NCI-H524 treated with DMSO at 0.1 percent for 48 hours (cell line): ENCODE data around the gene ZNF385B.

Experiments
- DNase-seq: peaks from one replicate; lab custom pipeline; 2025; lab: John Stamatoyannopoulos, UW

Gene ZNF385B

GRCh38 chr2:179551539-179552045, 309.8 kb downstream of the ZNF385B start:
- no peak for DNase-seq

GRCh38 chr2:179550849-179551248, 310.6 kb downstream of the ZNF385B start:
- DNase-seq = no peak

GRCh38 chr2:179550214-179550613, 311.2 kb downstream of the ZNF385B start:
- DNase-seq = no peak

GRCh38 chr2:179546656-179547055, 314.8 kb downstream of the ZNF385B start:
- no peak for DNase-seq

GRCh38 chr2:179545024-179545423, 316.4 kb downstream of the ZNF385B start:
- no peak for DNase-seq

GRCh38 chr2:179543361-179543901, 318.0 kb downstream of the ZNF385B start:
- no peak for DNase-seq

- DNase-seq = no peak
These were observed 319.8 kb downstream of the ZNF385B start for GRCh38 chr2:179541586-179541985.

- DNase-seq = no peak
These were observed 322.3 kb downstream of the ZNF385B start for GRCh38 chr2:179539124-179539511.

- DNase-seq = no peak
These were observed 322.8 kb downstream of the ZNF385B start for GRCh38 chr2:179538406-179539123.

- DNase-seq = no peak
These were observed 325.2 kb downstream of the ZNF385B start for GRCh38 chr2:179536185-179536584.

- DNase-seq = no peak
These were observed 327.5 kb downstream of the ZNF385B start for GRCh38 chr2:179533875-179534274.

- no peak for DNase-seq
These were observed 328.5 kb downstream of the ZNF385B start for GRCh38 chr2:179532863-179533278.

GRCh38 chr2:179528576-179529069, 332.8 kb downstream of the ZNF385B start:
- no peak for DNase-seq

GRCh38 chr2:179525340-179525739, 336.1 kb downstream of the ZNF385B start:
- no peak for DNase-seq

GRCh38 chr2:179524809-179525339, 336.5 kb downstream of the ZNF385B start:
- DNase-seq = no peak

- DNase-seq = no peak
These were observed 339.5 kb downstream of the ZNF385B start for GRCh38 chr2:179521944-179522343.

GRCh38 chr2:179518830-179519229, 342.6 kb downstream of the ZNF385B start:
- DNase-seq = no peak

GRCh38 chr2:179513181-179513580, 348.2 kb downstream of the ZNF385B start:
- DNase-seq = no peak

- no peak for DNase-seq
These were observed 349.0 kb downstream of the ZNF385B start for GRCh38 chr2:179512281-179513035.

- DNase-seq = no peak
These were observed 350.2 kb downstream of the ZNF385B start for GRCh38 chr2:179511105-179511789.

GRCh38 chr2:179495315-179495714, 366.1 kb downstream of the ZNF385B start:
- DNase-seq = no peak

- no peak for DNase-seq
These were observed 372.8 kb downstream of the ZNF385B start for GRCh38 chr2:179488563-179488962.
